Measurements from ENCODE around the gene ADAMTS1.

DNA sequence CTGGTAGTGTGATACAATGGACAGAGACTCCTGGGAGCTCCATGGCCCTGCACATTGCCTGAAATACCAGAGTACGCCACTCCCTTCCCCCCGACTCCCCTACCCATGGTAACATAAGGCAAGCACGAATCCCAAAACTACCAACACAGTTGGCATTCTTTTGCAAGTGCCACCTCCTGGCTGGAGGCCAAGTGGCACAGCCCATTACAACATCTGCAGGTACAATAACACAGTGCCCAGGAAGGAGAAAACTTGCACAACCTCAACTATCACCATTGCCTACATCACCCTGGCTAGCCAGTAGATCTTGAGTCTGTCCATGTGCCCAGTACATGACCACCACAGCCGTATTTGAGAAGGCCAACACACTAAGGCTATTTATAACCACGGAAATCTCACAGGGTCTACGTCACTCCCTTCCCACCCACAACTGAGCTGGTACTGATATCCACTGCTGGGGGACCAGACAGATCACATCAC lies 11.7 kb downstream of the ADAMTS1 start:
- TF ChIP-seq, protein P1, sequence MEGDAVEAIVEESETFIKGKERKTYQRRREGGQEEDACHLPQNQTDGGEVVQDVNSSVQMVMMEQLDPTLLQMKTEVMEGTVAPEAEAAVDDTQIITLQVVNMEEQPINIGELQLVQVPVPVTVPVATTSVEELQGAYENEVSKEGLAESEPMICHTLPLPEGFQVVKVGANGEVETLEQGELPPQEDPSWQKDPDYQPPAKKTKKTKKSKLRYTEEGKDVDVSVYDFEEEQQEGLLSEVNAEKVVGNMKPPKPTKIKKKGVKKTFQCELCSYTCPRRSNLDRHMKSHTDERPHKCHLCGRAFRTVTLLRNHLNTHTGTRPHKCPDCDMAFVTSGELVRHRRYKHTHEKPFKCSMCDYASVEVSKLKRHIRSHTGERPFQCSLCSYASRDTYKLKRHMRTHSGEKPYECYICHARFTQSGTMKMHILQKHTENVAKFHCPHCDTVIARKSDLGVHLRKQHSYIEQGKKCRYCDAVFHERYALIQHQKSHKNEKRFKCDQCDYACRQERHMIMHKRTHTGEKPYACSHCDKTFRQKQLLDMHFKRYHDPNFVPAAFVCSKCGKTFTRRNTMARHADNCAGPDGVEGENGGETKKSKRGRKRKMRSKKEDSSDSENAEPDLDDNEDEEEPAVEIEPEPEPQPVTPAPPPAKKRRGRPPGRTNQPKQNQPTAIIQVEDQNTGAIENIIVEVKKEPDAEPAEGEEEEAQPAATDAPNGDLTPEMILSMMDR (IDR thresholded peaks at IDR 0.05) = no peak
- TF ChIP-seq POLR2A (IDR thresholded peaks at IDR 0.05) = no peak
- no peak for TF ChIP-seq POLR2AphosphoS5 (IDR thresholded peaks at IDR 0.05)
- no peak for TF ChIP-seq EP300 (IDR thresholded peaks at IDR 0.05)

Measured in suprapubic skin (tissue), 4 donors.